Measurements from ENCODE around the gene FNDC3B.

Gene FNDC3B

DNA sequence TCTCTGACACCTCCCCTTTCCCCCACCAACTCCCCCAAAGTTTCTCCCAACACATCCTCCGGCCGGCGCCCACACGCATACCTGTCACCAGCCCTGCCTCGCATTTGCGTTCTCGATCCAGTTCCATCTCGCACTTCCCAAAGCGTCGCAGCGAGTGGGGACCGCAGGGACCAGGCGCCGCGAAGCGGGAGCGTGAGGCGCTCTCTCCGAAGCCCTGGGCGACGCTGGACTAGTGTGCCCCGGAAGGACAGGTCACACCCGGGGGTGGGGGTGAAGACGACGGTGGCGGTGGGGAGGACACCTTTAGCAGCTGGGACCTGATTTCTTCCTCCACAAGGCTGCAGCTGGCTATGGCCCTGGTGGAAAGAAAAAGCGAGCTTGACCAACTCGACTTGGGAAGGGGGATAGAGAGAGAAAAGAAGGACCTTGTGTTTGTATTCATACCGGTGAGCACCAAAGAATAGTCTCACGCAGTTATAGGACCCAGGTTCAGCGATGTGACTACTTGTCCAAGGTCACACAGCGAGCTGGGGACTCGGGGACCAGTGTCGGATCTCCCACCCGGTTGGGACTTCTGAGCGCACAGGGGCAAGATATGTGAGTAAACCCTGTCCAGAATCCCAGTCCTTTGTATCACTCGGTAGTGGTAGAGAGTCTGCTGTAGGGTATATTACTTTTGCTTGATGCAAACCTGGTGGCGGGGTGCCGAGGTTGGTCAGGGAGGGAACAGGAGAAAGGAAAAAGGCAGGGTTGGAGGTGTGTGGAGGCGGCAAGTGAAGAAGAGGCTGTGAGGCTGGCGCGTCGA, 409.5 kb downstream of the FNDC3B start:
- no peak for DNase-seq

GRCh38 chr3:172449466-172450149, 410.2 kb downstream of the FNDC3B start:
- peak; percentile 30 for DNase-seq
